Vagina (tissue), 2 donors: ENCODE results near the gene TPST1.

Experiments used
- POLR2A ChIP-seq, 2 donors: fragments of 450-650 bp; IDR thresholded peaks; one replicate each; pipeline ENCODE4 v1.6.1; 2017; ENCODE audit warnings: antibody characterized with exemption in 2 of 2, mild to moderate bottlenecking in 2 of 2, moderate library complexity in 2 of 2
- POLR2AphosphoS5 ChIP-seq, 2 donors: sonication (generic); formaldehyde crosslinking; IDR thresholded peaks; one replicate each; pipeline ENCODE4 v1.9.0; 2017; ENCODE audit warnings: antibody characterized with exemption in 2 of 2, mild to moderate bottlenecking in 2 of 2, low read depth in 1 of 2; ENCODE audit not compliant: insufficient read depth in 1 of 2
- TF ChIP-seq, protein P1 (sequence below), 3 experiments: fragments of 450-650 bp in 2 of 3; fragments of 200-600 bp in 1 of 3; sonication (generic) in 1 of 3; IDR thresholded peaks; one replicate each; pipeline ENCODE4 v1.5.1; 2017 to 2019; ENCODE audit warnings: antibody characterized with exemption in 3 of 3, mild to moderate bottlenecking in 2 of 3, moderate library complexity in 2 of 3

DNA sequence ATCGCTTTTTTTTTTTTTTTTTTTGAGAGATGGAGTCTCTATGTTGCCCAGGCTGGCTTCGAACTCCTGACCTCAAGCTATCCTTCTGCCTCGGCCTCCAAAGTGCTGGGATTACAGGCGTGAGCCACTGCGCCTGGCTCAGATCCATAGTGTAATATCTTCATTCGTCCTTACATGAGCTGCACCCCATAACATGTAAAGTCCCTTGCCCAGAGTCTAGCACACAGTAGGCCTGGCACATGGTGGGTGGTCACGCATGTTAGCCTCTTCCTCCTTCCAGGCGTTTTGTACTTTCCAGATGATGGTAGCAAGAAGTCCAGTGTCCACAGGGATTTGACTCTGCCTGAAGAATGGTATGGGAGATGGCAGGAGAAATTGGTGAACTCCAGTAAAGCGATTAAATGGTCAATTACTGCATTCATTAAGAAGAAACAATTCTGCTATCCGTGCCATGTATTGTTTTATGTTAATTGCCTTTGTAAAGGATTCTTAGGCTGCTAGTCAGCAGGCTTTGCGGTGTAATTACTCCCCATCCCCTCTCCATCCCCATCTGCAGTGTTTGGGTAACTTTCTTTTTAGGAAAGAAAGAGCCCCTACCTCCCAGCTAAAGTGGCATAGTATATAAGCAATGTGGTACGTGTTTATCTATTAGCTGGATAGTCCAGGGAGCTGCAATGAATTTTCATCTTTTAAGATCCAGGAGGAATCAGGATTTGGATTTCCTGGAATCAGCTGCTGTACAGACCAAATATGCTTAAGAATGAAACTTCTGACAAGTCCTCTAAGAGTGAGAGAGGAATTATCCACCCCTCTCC is 1.2 kb downstream of the TPST1 start:
- TF ChIP-seq, protein P1, sequence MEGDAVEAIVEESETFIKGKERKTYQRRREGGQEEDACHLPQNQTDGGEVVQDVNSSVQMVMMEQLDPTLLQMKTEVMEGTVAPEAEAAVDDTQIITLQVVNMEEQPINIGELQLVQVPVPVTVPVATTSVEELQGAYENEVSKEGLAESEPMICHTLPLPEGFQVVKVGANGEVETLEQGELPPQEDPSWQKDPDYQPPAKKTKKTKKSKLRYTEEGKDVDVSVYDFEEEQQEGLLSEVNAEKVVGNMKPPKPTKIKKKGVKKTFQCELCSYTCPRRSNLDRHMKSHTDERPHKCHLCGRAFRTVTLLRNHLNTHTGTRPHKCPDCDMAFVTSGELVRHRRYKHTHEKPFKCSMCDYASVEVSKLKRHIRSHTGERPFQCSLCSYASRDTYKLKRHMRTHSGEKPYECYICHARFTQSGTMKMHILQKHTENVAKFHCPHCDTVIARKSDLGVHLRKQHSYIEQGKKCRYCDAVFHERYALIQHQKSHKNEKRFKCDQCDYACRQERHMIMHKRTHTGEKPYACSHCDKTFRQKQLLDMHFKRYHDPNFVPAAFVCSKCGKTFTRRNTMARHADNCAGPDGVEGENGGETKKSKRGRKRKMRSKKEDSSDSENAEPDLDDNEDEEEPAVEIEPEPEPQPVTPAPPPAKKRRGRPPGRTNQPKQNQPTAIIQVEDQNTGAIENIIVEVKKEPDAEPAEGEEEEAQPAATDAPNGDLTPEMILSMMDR (IDR thresholded peaks at IDR 0.05), result no peak
- TF ChIP-seq POLR2AphosphoS5 (IDR thresholded peaks at IDR 0.05; ENCODE audit: insufficient read depth in 1 of 2, low read depth in 1 of 2), result no peak
- no peak for TF ChIP-seq POLR2A (IDR thresholded peaks at IDR 0.05)
